ENCODE data around the gene CCL24.
"Not testable (repeated sequence)": the region's sequence is repeated elsewhere in the genome, so short reads cannot be mapped to it uniquely, and the experiment has no call there.

The CCL24 gene

GRCh38 chr7:75849573-75849972 is 36.0 kb upstream of the CCL24 start:
- DNase-seq (ENCODE audit: low read depth) = no peak
- TF ChIP-seq, protein P1, sequence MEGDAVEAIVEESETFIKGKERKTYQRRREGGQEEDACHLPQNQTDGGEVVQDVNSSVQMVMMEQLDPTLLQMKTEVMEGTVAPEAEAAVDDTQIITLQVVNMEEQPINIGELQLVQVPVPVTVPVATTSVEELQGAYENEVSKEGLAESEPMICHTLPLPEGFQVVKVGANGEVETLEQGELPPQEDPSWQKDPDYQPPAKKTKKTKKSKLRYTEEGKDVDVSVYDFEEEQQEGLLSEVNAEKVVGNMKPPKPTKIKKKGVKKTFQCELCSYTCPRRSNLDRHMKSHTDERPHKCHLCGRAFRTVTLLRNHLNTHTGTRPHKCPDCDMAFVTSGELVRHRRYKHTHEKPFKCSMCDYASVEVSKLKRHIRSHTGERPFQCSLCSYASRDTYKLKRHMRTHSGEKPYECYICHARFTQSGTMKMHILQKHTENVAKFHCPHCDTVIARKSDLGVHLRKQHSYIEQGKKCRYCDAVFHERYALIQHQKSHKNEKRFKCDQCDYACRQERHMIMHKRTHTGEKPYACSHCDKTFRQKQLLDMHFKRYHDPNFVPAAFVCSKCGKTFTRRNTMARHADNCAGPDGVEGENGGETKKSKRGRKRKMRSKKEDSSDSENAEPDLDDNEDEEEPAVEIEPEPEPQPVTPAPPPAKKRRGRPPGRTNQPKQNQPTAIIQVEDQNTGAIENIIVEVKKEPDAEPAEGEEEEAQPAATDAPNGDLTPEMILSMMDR (IDR thresholded peaks at IDR 0.05; ENCODE audit: low read length, missing control alignments) = no peak
- H3K4me3 ChIP-seq (replicated peaks; ENCODE audit: low read depth, low read length) = no peak overlapping the region

- TF ChIP-seq, protein P1 (IDR thresholded peaks at IDR 0.05; ENCODE audit: low read length, missing control alignments) = no peak
- no peak for DNase-seq (ENCODE audit: low read depth)
- no peak overlapping the region for H3K4me3 ChIP-seq (replicated peaks; ENCODE audit: low read depth, low read length)
Observed at GRCh38 chr7:75847707-75848106, 34.1 kb upstream of the CCL24 start.

- not testable (repeated sequence) for H3K4me3 ChIP-seq (replicated peaks; ENCODE audit: low read depth, low read length); DNase-seq (ENCODE audit: low read depth)
Observed at GRCh38 chr7:75845132-75845531, 31.5 kb upstream of the CCL24 start.

DNA sequence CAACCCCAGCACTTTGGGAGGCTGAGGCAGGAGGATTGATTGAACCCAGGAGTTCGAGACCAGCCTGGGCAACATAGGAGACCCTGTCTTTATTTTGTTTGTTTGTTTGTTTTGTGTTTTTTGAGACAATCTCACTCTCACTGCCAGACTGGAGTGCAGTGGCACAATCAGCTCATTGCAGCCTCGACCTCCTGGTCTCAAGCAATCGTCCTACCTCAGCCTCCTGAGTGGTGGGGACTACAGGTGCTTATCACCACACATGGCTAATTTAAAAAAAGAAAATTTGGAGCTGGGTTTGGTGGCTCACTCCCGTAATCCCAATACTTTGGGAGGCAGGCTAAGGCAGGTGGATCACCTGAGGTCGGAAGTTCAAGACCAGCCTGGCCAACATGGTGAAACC is 30.6 kb upstream of the CCL24 start:
- TF ChIP-seq, protein P1 (IDR thresholded peaks at IDR 0.05; ENCODE audit: low read length, missing control alignments) = no peak
- no peak overlapping the region for H3K4me3 ChIP-seq (replicated peaks; ENCODE audit: low read depth, low read length)
- no peak for DNase-seq (ENCODE audit: low read depth)

DNA sequence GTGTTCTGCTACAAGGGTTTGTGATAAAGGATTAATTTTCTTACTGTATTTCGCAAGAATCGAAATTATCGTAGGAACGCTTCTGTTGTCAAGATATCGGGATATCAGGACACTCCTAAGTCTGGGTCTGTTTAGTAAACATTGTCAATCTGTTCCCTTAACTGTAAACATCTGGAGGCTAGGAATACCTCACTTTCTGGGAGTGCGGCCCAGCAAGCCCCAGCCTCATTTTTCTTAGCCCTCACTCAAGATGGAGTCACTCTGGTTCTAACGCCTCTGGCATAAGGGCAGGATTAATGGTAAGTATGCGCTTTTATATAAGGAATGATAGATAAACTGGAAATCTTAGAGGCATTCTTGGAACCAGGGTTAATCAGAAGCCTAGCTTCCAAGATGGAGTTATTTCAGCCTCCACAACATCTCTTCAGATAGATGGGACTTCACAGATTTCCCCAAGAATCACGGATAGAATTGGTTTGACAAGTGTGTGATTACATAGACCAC is 30.1 kb upstream of the CCL24 start:
- TF ChIP-seq, protein P1 (IDR thresholded peaks at IDR 0.05; ENCODE audit: low read length, missing control alignments) = no peak
- DNase-seq (ENCODE audit: low read depth) = no peak
- H3K4me3 ChIP-seq (replicated peaks; ENCODE audit: low read depth, low read length) = no peak overlapping the region

GRCh38 chr7:75842836-75843446 is 29.3 kb upstream of the CCL24 start:
- peak overlapping the region; percentile 49 for H3K4me3 ChIP-seq (replicated peaks; ENCODE audit: low read depth, low read length)
- peak; percentile 98 for DNase-seq (ENCODE audit: low read depth)
- TF ChIP-seq, protein P1 (IDR thresholded peaks at IDR 0.05; ENCODE audit: low read length, missing control alignments) = no peak

GRCh38 chr7:75840029-75840428 is 26.4 kb upstream of the CCL24 start:
- TF ChIP-seq, protein P1 (IDR thresholded peaks at IDR 0.05; ENCODE audit: low read length, missing control alignments) = no peak
- H3K4me3 ChIP-seq (replicated peaks; ENCODE audit: low read depth, low read length) = no peak overlapping the region
- no peak for DNase-seq (ENCODE audit: low read depth)

DNA sequence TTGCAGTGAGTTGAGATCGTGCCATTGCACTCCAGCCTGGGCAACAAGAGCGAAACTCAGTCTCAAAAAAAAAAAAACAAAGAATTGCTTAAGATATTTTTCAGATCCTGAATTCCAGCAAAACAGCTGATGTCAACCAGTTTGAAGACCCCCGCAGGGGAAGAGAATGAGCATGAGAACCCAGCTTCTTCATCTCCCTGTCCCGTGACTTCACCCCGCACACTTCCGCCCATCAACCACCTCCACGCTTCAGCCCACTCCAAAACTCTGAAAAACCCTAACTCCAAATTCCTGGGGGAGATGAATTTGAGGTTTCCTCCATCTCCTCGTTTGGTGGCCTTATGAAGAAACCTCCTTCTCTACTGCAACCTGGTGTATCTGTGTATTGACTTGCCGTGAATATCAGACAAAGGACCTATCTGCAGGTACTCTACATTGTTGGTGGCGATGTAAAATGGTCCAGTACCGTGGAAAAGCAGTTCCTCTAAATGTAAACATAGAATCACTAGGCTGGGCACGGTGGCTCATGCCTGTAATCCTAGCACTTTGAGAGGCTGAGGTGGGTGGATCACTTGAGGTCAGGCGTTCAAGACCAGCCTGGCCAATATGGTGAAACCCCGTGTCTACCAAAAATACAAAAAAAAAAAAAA is 24.8 kb upstream of the CCL24 start:
- DNase-seq (ENCODE audit: low read depth) = not testable (repeated sequence)

More for the DNA sequence above, 24.8 kb upstream of the CCL24 start:
- not testable (repeated sequence) for H3K4me3 ChIP-seq (replicated peaks; ENCODE audit: low read depth, low read length)

All from fibroblast of pulmonary artery (primary cell).